Measurements from ENCODE around the gene CARHSP1.

GRCh38 chr16:8864480-8865110 lies 4.2 kb downstream of the CARHSP1 start:
- TF ChIP-seq, protein P1, sequence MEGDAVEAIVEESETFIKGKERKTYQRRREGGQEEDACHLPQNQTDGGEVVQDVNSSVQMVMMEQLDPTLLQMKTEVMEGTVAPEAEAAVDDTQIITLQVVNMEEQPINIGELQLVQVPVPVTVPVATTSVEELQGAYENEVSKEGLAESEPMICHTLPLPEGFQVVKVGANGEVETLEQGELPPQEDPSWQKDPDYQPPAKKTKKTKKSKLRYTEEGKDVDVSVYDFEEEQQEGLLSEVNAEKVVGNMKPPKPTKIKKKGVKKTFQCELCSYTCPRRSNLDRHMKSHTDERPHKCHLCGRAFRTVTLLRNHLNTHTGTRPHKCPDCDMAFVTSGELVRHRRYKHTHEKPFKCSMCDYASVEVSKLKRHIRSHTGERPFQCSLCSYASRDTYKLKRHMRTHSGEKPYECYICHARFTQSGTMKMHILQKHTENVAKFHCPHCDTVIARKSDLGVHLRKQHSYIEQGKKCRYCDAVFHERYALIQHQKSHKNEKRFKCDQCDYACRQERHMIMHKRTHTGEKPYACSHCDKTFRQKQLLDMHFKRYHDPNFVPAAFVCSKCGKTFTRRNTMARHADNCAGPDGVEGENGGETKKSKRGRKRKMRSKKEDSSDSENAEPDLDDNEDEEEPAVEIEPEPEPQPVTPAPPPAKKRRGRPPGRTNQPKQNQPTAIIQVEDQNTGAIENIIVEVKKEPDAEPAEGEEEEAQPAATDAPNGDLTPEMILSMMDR (IDR thresholded peaks at IDR 0.05), result no peak
- no peak for TF ChIP-seq EZH2 (IDR thresholded peaks at IDR 0.05)
